ENCODE data around the gene CNST. TPM values are rescaled to one million over a fixed set of nuclear protein-coding genes. Genes with fewer than 3 reads are reported as not detected.
A peak's percentile ranks its signal among the peaks of the same experiment; 100 is the strongest.

CNST gene
- total RNA-seq, 1 donor from 2014 or later = 25.6 TPM

DNA sequence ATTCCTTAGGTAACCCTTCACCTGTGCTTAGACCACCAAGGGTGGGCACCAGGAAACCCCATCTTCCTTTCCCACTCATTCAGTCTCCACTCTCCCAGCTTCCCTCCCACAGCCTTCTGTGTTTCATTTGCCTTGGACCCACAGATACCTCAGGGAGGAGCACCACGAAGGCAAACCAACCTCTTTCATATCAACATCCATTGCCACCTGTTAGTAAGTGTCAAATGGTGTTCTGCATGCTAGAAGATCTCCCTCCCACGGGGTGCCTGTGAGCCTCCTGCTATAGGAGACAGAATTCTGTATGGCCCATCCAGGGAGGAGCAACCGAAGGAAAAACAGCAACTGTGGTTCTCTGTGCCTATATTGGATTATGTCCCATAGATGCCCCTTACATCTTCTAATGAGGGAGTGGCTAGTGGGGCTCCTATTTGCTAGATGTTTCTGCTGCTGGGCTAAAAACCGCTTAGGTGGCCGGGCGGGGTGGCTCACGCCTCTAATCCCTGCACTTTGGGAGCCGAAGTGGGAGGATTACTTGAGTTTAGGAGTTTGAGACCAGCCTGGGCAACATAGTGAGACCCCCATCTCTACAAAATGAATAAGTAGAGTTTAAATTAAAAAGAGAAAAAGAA, 132.3 kb downstream of the CNST start:
- Histone ChIP-seq H3K79me2 (ENCODE audit: low read depth) (no peaks in the 10 kb centered on the region), H2AFZ (replicated peaks) (peak overlapping the region; percentile 100), H3K4me2 (peak overlapping the region; percentile 69), H3K4me1 (no peaks in the 10 kb centered on the region), H3K27ac (no peak overlapping the region), H3K4me3 (peak overlapping the region; percentile 34), H3F3A (ENCODE audit: low read depth) (no peaks in the 10 kb centered on the region), H3K9me3 (ENCODE audit: low read depth) (no peaks in the 10 kb centered on the region), H3K36me3 (no peaks in the 10 kb centered on the region), H3K9ac (no peak overlapping the region), H3K27me3 (no peaks in the 10 kb centered on the region), H4K20me1 (ENCODE audit: low read depth) (no peaks in the 10 kb centered on the region)
- no peaks in the 10 kb centered on the region for H3K4me1 Mint-ChIP-seq
- H3K36me3 Mint-ChIP-seq = no peaks in the 10 kb centered on the region
- H3K4me3 Mint-ChIP-seq = peak overlapping the region; percentile 62
- peaks cover 12% of the 10 kb centered on the region for H3K9me3 Mint-ChIP-seq
- peaks cover 8% of the 10 kb centered on the region for H3K27me3 Mint-ChIP-seq (ENCODE audit: insufficient read depth, low read depth)
- no peak for DNase-seq (ENCODE audit: low spot score)
- no peak overlapping the region for H3K27ac Mint-ChIP-seq
- TF ChIP-seq EZH2 (IDR thresholded peaks at IDR 0.05) (no peak), EZH2phosphoT487 (IDR thresholded peaks at IDR 0.05) (no peak)
- TF ChIP-seq, protein P1, sequence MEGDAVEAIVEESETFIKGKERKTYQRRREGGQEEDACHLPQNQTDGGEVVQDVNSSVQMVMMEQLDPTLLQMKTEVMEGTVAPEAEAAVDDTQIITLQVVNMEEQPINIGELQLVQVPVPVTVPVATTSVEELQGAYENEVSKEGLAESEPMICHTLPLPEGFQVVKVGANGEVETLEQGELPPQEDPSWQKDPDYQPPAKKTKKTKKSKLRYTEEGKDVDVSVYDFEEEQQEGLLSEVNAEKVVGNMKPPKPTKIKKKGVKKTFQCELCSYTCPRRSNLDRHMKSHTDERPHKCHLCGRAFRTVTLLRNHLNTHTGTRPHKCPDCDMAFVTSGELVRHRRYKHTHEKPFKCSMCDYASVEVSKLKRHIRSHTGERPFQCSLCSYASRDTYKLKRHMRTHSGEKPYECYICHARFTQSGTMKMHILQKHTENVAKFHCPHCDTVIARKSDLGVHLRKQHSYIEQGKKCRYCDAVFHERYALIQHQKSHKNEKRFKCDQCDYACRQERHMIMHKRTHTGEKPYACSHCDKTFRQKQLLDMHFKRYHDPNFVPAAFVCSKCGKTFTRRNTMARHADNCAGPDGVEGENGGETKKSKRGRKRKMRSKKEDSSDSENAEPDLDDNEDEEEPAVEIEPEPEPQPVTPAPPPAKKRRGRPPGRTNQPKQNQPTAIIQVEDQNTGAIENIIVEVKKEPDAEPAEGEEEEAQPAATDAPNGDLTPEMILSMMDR (IDR thresholded peaks at IDR 0.05) = no peak

DNA sequence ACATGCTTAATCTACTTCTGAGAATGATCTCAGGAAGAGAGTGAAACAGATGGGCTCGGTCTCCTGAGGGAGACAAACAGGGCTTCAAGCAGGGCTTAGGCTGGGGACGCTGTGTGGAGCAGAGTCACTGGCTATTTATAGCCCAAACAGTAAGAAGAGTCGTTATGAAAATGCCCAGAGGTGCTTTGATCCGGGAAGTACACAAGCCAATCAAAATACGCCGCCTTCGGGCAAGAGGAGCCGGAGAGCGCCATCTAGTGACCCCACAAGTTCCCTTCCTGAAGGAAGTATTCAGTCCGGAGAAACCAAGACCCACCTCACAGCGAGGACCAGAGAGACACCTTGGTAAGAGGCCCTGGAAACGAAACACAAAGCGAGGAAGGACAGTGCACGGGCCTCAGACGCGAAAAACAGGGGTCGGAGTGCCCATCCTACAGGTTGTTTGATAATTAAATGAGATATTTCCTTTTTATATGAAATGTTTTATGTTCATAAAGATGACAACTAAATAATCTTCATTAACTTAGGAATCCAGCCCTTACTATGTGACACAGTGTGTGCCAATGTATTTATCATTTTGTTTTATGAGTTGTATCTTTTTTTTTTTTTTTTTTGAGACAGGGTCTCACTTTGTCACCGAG, 133.0 kb downstream of the CNST start:
- H3K9me3 ChIP-seq (ENCODE audit: low read depth) = no peaks in the 10 kb centered on the region
- H2AFZ ChIP-seq (replicated peaks) = peak overlapping the region; percentile 100
- H3K9ac ChIP-seq = no peak overlapping the region
- Mint-ChIP-seq H3K4me3 (peak overlapping the region; percentile 62), H3K27ac (no peak overlapping the region), H3K27me3 (ENCODE audit: insufficient read depth, low read depth) (peaks cover 8% of the 10 kb centered on the region), H3K9me3 (peaks cover 10% of the 10 kb centered on the region), H3K4me1 (no peaks in the 10 kb centered on the region), H3K36me3 (no peaks in the 10 kb centered on the region)
- TF ChIP-seq, protein P1 (IDR thresholded peaks at IDR 0.05) = peak; percentile 83
- TF ChIP-seq EZH2phosphoT487 (IDR thresholded peaks at IDR 0.05) (no peak), EZH2 (IDR thresholded peaks at IDR 0.05) (no peak)
- H3K36me3 ChIP-seq = no peaks in the 10 kb centered on the region
- H3K27ac ChIP-seq = no peak overlapping the region
- no peaks in the 10 kb centered on the region for H3K4me1 ChIP-seq
- H3F3A ChIP-seq (ENCODE audit: low read depth) = no peaks in the 10 kb centered on the region
- no peaks in the 10 kb centered on the region for H3K27me3 ChIP-seq
- H3K4me3 ChIP-seq = peak overlapping the region; percentile 34
- peak; percentile 89 for DNase-seq (ENCODE audit: low spot score)
- H3K4me2 ChIP-seq = peak overlapping the region; percentile 69
- H4K20me1 ChIP-seq (ENCODE audit: low read depth) = no peaks in the 10 kb centered on the region
- H3K79me2 ChIP-seq (ENCODE audit: low read depth) = no peaks in the 10 kb centered on the region

DNA sequence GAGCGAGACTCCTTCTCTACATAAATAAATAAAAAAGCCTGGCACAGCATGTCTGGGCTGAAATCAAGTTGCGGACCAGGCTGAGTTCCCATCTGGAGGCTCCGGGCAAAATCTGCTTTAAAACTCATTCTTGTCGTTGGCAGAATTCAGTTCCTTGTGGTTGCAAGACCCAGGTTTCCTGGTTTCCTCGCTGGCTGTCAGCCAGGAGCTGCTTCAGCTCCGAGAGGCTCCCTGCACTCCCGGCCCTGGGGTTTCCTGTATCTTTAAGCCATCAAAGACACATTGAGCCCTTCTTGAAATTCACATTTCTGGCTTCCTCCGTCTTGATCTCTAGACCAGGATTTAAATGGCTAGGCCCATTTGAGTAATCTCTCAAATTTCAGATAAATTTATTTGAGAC, 137.3 kb downstream of the CNST start:
- H3K4me2 ChIP-seq = no peak overlapping the region
- no peak overlapping the region for H3K4me3 Mint-ChIP-seq
- H3K4me1 Mint-ChIP-seq = no peaks in the 10 kb centered on the region
- no peak overlapping the region for H3K27ac ChIP-seq
- no peak overlapping the region for H3K9ac ChIP-seq
- H3F3A ChIP-seq (ENCODE audit: low read depth) = no peaks in the 10 kb centered on the region
- H4K20me1 ChIP-seq (ENCODE audit: low read depth) = no peaks in the 10 kb centered on the region
- H3K27me3 ChIP-seq = no peaks in the 10 kb centered on the region
- H3K36me3 ChIP-seq = no peaks in the 10 kb centered on the region
- no peaks in the 10 kb centered on the region for H3K9me3 Mint-ChIP-seq
- H3K27ac Mint-ChIP-seq = no peak overlapping the region
- no peak for TF ChIP-seq EZH2 (IDR thresholded peaks at IDR 0.05)
- TF ChIP-seq, protein P1 (IDR thresholded peaks at IDR 0.05) = no peak
- TF ChIP-seq EZH2phosphoT487 (IDR thresholded peaks at IDR 0.05) = no peak
- H3K4me3 ChIP-seq = no peak overlapping the region
- peak overlapping the region; percentile 42 for H2AFZ ChIP-seq (replicated peaks)
- no peaks in the 10 kb centered on the region for H3K36me3 Mint-ChIP-seq
- H3K9me3 ChIP-seq (ENCODE audit: low read depth) = no peaks in the 10 kb centered on the region
- no peaks in the 10 kb centered on the region for H3K79me2 ChIP-seq (ENCODE audit: low read depth)
- no peaks in the 10 kb centered on the region for H3K27me3 Mint-ChIP-seq (ENCODE audit: insufficient read depth, low read depth)
- no peaks in the 10 kb centered on the region for H3K4me1 ChIP-seq
- DNase-seq (ENCODE audit: low spot score) = no peak

All from neural progenitor cell (in vitro differentiated cells).